ENCODE measurements around the gene SLC25A14.

The SLC25A14 gene

GRCh38 chrX:130385520-130385919 is 45.8 kb downstream of the SLC25A14 start, which contains the start of gene GPR119:
Gene GPR119 (minus strand): TSS chrX:130385674. CDS start chrX:130385447, 227 bp downstream.
- DNase-seq: no peak

- DNase-seq: no peak
Observed at GRCh38 chrX:130386408-130386808, 46.7 kb downstream of the SLC25A14 start.

- DNase-seq: peak; percentile 50 to 56
Observed at GRCh38 chrX:130393451-130394074, 53.8 kb downstream of the SLC25A14 start.

- no peak for DNase-seq
Observed at GRCh38 chrX:130395341-130395740, 55.6 kb downstream of the SLC25A14 start.

GRCh38 chrX:130401415-130402207 is 61.9 kb downstream of the SLC25A14 start, which contains the start of gene RBMX2:
Gene RBMX2 (plus strand): TSS chrX:130401987. CDS start chrX:130402033, 46 bp downstream.
- peak; percentile 59 for DNase-seq

- no peak for DNase-seq
Observed at GRCh38 chrX:130402208-130402684, 62.5 kb downstream of the SLC25A14 start.

- DNase-seq: no peak
Observed at GRCh38 chrX:130413415-130413814, 73.7 kb downstream of the SLC25A14 start.

GRCh38 chrX:130414800-130415199 is 75.1 kb downstream of the SLC25A14 start:
- no peak for DNase-seq

- DNase-seq: no peak
Observed at GRCh38 chrX:130415201-130415600, 75.5 kb downstream of the SLC25A14 start.

GRCh38 chrX:130416785-130417184 is 77.1 kb downstream of the SLC25A14 start:
- DNase-seq: no peak

GRCh38 chrX:130418066-130418465 is 78.3 kb downstream of the SLC25A14 start:
- DNase-seq: no peak

- no peak for DNase-seq
Observed at GRCh38 chrX:130418740-130419139, 79.0 kb downstream of the SLC25A14 start.

GRCh38 chrX:130419263-130419662 is 79.5 kb downstream of the SLC25A14 start:
- DNase-seq: no peak

All from hippocampal formation (tissue), 2 donors.